NCI-H748 treated with DMSO at 0.1 percent for 48 hours (cell line): ENCODE data around the gene RPSA.
"Not testable (repeated sequence)": the region's sequence is repeated elsewhere in the genome, so short reads cannot be mapped to it uniquely, and the experiment has no call there.

Experiments used
- DNase-seq: peaks from one replicate; lab custom pipeline; 2025; lab: John Stamatoyannopoulos, UW

The RPSA gene

DNA sequence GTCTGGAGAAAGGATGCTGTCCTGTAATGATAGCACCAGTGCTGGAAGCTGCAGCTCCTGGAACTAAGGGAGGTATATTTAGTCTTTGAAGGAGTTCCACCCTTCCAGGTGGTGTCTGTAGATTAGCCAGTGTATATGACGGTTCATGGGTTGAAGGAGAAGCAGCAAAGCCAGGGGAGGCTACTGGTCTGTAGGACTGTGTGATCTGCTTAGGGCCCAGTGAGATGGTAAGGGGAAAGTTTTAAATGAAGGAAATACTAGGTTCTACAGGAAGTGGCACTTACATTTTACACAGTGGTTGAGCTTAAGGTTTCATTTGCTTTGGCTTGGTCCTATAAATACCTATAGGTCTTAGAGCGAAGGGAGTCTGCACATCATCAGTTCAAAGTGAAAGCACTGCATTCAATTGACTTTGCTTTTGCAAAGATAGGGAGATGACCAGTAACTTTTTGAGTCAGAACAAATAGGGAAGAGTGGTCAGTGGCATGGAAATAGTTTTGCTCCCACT is 17.7 kb upstream of the RPSA start:
- DNase-seq = no peak

DNA sequence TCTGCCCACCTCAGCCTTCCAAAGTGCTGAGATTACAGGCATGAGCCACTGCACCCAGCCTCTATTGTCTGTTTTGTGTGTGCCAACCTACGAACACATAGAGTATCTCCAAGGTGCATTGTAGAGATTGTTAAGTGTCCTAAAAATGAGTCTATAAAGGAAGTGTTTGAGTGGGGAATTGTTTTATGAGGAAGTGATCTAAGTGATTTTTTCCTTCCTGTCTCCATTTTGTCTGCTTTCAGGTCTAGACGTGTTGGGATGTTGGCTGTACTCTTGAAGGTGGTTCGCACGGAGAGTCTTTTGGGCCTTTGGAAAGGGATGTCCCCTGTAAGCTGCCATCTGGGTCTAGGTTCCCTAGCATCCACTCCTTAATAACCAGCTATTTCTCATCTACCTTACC is 16.3 kb upstream of the RPSA start:
- no peak for DNase-seq

GRCh38 chr3:39396690-39397089 is 9.8 kb upstream of the RPSA start:
- no peak for DNase-seq

- DNase-seq = no peak
Measured at GRCh38 chr3:39398700-39399099, 7.8 kb upstream of the RPSA start.

DNA sequence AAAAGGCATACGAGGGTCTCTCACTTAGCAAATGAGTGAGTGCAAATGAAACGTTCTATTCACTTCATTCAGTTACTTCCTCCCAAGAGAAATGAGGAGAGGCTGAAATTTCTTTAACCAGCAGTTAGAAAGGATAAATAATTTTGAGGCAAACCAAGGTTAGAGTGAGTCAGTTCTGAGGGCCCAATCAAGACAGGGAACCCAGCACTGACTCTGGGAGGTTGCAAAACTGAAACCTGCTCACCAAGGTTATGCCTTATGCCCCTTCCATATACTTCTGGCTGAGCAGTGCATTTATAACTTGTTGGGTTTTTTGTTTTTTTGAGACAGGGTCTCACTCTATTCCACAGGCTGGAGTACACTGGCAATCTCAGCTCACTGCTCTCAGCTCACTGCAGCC is 4.5 kb upstream of the RPSA start:
- DNase-seq = no peak

DNA sequence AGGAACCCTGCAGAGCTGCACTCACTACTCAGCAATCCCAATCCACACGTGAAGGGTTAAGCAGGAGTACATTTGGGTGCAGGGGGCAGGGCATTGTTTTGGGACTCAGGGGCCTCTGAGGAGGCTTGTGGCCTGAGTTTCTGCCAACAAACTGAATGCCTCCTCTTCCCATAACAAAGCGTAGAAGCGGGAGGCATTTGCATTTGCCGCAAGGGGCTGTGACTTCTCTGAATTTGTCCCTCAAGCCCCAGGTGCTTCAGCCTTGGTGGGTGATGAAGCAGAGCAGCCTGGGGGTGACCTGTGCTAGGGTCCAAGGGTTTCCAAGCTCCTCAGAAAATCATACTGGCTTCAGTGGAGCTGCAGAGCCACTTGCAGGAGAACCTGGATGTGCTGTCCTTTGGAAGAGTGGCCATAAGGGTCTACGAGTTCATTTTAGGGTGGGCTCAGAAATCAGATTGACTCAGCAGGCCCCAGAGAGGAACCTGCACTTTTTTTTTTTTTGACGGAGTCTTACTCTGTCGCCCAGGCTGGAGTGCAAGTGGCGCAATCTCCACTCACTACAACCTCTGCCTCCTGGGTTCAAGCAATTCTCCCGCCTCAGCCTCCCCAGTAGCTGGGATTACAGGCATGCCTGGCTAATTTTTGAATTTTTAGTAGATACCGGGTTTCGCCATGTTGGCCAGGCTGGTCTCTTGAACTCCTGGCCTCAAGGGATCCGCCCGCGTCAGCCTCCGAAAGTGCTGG is 1.4 kb upstream of the RPSA start:
- DNase-seq = no peak

GRCh38 chr3:39405687-39406367 is 693 bp upstream of the RPSA start:
- DNase-seq = no peak

DNA sequence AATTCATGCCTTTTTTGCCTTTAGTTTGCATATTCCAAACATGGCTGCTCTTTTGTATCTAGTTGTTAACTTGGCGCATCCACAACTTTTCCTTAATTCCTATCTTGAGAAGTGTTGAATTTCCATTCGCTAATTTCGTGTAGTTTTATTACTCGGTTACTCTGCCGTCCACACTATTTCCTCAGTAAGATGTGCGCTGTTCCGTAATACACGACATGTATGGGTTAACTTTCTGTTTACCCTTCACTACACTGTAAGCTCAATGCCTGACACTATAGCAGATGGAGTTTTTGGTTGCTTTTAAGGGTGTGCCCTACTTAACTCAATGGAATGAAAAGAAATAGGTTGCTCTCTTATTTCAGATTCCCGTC is 724 bp downstream of the RPSA start:
- no peak for DNase-seq

- DNase-seq = no peak
Measured at GRCh38 chr3:39407773-39408492, 1.4 kb downstream of the RPSA start.

- DNase-seq = no peak
Measured at GRCh38 chr3:39408493-39409372, 2.2 kb downstream of the RPSA start.

DNA sequence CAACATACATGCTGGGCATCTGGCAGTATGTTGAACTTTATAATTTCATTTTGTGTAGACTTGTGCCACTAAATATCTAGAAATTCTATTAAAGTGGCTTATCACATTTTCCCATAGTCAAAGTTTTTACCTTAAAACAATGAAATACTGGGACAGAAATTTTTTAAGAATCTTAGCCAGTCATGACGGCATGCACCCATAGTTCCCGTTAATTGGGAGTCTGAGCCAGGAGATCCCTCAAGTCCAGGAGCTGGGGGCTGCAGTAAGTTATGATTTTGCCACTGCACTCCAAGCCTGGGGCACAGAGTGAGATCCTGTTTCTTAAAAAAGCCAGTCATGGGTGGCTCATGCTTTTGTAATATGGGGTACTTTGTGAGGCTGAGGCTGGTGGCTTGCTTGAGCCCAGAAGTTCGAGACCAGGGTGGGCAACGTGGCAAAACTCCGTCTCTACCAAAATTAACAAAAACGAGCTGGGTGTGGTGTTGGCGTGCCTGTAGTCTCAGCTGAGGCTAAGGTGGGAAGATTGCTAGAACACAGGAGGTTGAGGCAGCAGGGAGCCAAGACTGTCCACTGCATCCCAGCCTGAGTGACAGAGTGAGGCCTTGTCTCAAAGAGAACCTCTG is 3.1 kb downstream of the RPSA start:
- no peak for DNase-seq

DNA sequence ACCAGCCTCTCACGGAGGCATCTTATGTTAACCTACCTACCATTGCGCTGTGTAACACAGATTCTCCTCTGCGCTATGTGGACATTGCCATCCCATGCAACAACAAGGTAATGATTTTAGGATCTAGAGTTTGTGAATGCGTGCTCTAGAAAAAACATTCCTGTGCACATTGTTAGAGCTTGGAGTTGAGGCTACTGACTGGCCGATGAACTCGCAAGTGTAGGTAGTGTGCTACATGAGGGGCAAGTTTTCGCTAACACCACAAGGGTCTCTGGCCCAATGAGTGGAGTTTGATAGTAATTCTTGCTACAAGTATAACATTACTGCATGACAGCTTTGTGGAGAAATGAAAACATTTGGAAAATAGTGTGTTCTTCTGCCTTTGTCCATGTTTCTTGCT is 4.4 kb downstream of the RPSA start:
- DNase-seq = no peak

DNA sequence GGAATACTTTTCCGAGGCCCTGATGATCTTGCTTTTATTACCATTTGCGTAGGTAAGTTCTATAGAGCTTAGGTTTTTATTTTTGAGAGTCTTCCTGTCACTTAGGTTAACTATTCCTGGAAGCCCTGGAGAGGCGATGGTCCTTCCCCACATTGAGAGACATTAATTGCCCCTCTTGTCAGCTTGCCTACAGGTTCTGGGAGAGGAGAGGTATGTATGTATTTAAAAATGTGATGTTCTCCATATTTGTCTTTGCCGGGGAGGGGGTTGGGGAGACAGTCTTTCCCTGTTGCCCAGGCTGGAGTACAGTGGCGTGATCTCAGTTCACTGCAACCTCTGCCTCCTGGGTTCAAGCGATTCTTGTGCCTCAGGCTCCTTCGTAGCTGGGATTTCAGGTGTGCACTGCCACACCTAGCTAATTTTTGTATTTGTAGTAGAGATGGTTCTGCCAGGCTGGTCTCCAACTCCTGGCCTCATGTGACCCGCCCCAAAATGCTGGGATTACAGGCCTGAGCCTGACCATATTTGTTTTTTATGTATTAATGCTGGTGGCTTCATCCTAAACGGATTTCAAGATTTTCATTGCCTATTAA is 6.2 kb downstream of the RPSA start:
- no peak for DNase-seq

DNA sequence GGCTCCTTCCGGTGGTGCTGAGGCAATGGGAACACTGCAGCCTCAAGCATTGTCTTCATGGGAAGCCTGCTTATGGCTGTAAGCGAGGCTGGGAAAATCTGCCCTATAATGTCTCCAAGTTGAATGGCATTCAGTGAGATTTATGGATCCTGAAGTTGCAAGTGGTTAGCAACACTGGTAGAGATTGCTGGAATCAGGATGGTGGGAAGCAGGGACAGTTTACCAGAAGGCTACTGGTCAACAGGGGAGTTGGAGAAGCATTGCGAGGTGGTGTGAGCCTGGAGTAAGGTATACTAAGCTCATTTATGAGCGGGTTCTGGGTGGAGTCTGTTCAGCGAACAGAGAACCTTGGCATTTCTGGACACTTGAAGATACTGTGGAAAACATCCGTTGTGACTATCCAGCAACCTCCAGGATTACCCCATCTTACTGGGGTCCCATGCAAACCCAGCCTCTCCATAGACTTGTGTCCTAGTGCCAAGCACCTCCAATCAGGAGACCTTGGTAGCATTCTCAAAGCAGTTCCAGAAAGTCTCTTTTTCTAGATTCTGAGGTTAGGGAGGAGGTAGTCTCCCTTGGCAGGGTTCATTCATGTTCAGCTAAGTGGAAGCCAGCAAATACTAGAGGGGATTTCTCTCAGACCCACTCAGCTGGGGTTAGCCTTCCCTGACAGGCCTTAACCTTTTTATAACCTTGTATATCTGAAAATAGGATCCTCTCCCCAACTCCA is 7.3 kb downstream of the RPSA start:
- DNase-seq = no peak

GRCh38 chr3:39414421-39414907 is 7.9 kb downstream of the RPSA start:
- DNase-seq = no peak

- DNase-seq = not testable (repeated sequence)
Measured at GRCh38 chr3:39415302-39415701, 8.8 kb downstream of the RPSA start.

GRCh38 chr3:39415983-39416382 is 9.5 kb downstream of the RPSA start:
- DNase-seq = no peak

DNA sequence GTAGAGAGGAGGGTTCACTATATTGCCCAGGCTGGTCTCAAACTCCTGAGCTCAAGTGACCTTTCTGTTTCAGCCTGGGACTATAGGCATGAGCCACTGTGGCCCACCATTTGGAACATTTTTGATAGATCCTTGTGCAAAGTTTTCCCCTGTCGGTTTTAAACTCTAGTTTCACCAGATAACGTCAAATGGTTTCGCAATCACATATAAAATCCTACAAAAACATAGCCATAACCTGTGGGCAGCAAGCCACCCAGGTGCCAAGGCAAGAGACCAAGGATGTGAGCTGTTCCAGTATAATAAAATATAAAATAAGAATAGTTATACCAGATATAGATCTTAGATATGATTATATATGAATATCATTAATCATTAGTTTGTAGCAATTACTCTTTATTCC is 10.5 kb downstream of the RPSA start:
- DNase-seq = not testable (repeated sequence)

- DNase-seq = not testable (repeated sequence)
Measured at GRCh38 chr3:39418556-39419225, 12.2 kb downstream of the RPSA start.
